ENCODE data around the gene PTGER1. TPM values are rescaled to one million over a fixed set of nuclear protein-coding genes. Genes with fewer than 3 reads are reported as not detected.
"Not testable (repeated sequence)": the region's sequence is repeated elsewhere in the genome, so short reads cannot be mapped to it uniquely, and the experiment has no call there.

PTGER1 gene
- total RNA-seq, 2 donors from 2014 or later = 0.81 to 1.0 TPM

DNA sequence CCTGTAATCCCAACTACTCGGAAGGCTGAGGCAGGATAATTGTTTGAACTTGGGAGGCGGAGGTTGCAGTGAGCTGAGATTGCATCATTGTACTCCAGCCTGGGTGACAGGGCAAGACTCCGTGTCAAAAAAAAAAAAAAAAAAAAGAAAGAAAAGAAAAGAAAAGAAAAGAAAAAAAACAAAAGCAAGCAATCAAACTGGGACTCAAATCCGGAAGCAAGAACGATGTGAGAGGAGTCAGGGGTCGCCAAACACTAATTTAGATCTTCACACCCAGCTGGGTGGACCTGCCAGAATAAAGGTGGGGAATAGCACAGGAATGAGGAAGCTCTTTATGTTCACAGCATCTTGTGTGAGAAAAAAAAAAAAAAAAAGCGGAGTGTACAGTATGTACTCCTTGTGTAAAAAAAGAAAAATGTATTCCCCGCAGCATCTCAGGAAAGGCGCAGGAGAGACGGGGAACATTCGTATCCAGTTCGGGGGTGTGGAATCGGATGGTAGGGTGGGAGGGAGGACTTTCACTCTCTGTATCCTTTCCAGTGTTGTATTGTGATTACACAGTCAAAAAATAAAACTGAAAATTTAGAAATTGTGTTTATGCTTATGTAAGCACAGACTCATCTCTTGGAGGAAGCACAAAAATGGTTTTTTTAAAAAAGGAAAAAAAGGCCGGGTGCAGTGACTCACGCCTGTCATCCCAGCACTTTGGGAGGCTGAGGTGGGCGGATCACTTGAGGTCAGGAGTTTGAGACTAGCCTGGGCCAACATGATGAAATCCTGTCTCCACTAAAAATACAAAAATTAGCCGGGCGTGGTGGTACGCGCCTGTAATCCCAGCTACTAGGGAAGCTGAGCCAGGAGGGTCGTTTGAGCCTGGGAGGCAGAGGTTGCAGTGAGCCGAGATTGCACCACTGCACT, 35.4 kb upstream of the PTGER1 start:
- no peaks in the 10 kb centered on the region for H3K9me3 Mint-ChIP-seq
- peaks cover 13% of the 10 kb centered on the region for H3K4me1 Mint-ChIP-seq
- Histone ChIP-seq H3K4me1 (ENCODE audit: control insufficient read depth, insufficient read depth, low read length) (peaks cover 2% of the 10 kb centered on the region), H3K9ac (ENCODE audit: extremely low read depth, low read length, poor library complexity, severe bottlenecking) (no peak overlapping the region), H3K27me3 (ENCODE audit: control insufficient read depth, insufficient read depth, low read length, poor library complexity, severe bottlenecking) (no peaks in the 10 kb centered on the region), H3K27ac (ENCODE audit: low read depth, low read length) (no peak overlapping the region), H3K4me3 (ENCODE audit: low read length) (no peak overlapping the region), H3K9me3 (ENCODE audit: control insufficient read depth, low read length) (no peaks in the 10 kb centered on the region), H3K36me3 (ENCODE audit: control insufficient read depth, insufficient read depth, low read length) (peaks cover 25% of the 10 kb centered on the region)
- peaks cover 12% of the 10 kb centered on the region for H3K36me3 Mint-ChIP-seq (ENCODE audit: low read depth)
- H3K27ac Mint-ChIP-seq = no peak overlapping the region
- DNase-seq = no peak
- H3K27me3 Mint-ChIP-seq (ENCODE audit: insufficient read depth) = no peaks in the 10 kb centered on the region
- TF ChIP-seq, protein P1, sequence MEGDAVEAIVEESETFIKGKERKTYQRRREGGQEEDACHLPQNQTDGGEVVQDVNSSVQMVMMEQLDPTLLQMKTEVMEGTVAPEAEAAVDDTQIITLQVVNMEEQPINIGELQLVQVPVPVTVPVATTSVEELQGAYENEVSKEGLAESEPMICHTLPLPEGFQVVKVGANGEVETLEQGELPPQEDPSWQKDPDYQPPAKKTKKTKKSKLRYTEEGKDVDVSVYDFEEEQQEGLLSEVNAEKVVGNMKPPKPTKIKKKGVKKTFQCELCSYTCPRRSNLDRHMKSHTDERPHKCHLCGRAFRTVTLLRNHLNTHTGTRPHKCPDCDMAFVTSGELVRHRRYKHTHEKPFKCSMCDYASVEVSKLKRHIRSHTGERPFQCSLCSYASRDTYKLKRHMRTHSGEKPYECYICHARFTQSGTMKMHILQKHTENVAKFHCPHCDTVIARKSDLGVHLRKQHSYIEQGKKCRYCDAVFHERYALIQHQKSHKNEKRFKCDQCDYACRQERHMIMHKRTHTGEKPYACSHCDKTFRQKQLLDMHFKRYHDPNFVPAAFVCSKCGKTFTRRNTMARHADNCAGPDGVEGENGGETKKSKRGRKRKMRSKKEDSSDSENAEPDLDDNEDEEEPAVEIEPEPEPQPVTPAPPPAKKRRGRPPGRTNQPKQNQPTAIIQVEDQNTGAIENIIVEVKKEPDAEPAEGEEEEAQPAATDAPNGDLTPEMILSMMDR (conservative IDR thresholded peaks at IDR 0.05) = no peak
- 85 to 90% methylated on average over 14 to 21 of the region's 22 CpGs for WGBS, 2 experiments (ENCODE audit: insufficient coverage in 1 of 2, insufficient read length in 1 of 2)
- H3K4me3 Mint-ChIP-seq = no peak overlapping the region

DNA sequence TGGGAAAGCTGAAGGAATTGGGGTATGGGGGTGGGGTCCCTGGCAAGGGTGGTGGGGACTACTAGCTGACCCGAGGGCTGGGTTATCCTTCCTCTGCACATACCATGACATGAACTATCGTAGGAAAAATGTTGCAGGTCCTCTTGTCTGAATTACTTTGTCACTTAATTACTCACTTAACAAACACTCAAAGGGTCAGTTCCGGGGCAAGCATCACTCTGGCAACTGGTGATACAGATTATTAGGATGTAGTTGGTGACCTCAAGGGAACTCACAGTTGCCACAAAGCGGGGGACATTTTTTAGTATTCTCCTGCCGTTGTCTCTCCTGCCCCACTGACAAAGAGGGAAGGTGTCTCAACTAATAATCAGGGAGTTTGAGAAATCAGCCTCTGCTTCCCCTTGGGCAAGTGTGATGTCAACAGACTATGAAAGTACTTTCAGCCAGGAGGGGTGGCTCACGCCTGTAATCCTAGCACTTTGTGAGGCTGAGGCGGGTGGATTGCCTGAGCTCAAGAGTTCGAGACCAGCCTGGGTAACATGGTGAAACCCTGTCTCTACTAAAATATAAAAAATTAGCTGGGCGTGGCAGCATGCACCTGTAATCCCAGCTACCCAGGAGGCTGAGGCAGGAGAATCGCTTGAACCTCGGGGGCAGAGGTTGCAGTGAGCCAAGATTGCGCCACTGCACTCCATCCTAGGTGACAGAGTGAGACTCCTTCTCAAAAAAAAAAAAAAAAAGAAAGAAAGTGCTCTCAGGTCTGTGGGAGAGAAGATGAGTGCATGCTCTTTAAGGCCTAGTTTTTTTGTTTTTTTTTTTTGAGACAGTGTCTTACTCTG, 32.8 kb upstream of the PTGER1 start:
- Histone ChIP-seq H3K4me1 (ENCODE audit: control insufficient read depth, insufficient read depth, low read length) (no peaks in the 10 kb centered on the region), H3K9ac (ENCODE audit: extremely low read depth, low read length, poor library complexity, severe bottlenecking) (no peak overlapping the region), H3K36me3 (ENCODE audit: control insufficient read depth, insufficient read depth, low read length) (peaks cover under 1% of the 10 kb centered on the region), H3K9me3 (ENCODE audit: control insufficient read depth, low read length) (no peaks in the 10 kb centered on the region), H3K27me3 (ENCODE audit: control insufficient read depth, insufficient read depth, low read length, poor library complexity, severe bottlenecking) (no peaks in the 10 kb centered on the region), H3K4me3 (ENCODE audit: low read length) (no peak overlapping the region), H3K27ac (ENCODE audit: low read depth, low read length) (no peak overlapping the region)
- no peak overlapping the region for H3K4me3 Mint-ChIP-seq
- DNase-seq = no peak
- H3K36me3 Mint-ChIP-seq (ENCODE audit: low read depth) = no peaks in the 10 kb centered on the region
- H3K27ac Mint-ChIP-seq = no peak overlapping the region
- WGBS, 2 experiments (ENCODE audit: insufficient coverage in 1 of 2, insufficient read length in 1 of 2) = 88 to 92% methylated on average over 5 to 12 of the region's 12 CpGs
- H3K4me1 Mint-ChIP-seq = peaks cover 3% of the 10 kb centered on the region
- TF ChIP-seq, protein P1 (conservative IDR thresholded peaks at IDR 0.05) = no peak
- H3K27me3 Mint-ChIP-seq (ENCODE audit: insufficient read depth) = peaks cover 7% of the 10 kb centered on the region
- H3K9me3 Mint-ChIP-seq = no peaks in the 10 kb centered on the region

DNA sequence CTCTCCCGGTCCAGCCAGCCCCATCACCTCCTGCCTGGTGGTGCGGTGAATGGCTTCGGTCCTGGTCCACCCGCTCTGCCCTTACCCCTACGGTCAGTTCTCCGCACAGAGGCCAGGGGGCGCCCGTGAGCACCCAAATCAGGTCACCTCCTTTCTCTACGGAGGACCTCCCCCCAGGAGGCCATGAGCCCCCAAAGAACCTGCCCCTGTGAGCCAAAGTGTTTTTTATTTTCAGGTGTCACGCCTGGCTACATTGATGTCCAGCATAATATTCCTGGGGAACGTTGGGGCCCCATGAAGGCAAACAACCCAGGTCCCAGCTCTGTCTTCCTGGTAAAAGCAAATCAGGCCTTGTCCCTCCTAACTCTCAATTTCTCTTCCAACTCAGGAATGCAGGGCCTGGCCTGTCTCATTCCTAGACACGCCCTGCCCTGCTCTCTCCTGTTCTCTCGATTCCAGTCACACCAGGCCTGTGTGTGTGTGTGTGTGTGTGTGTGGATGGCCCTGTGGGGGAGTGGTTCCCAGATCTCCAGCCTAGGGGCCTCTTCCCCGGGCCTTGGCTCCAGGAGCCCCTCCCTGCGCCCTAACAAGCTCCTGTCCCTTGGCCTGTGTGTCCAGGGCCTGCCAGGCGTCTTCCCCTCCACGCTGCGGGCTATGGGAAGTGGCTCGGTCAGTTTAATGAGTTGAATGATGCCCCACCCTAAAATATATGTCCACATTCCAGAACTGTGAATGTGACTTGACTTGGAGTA, 30.5 kb upstream of the PTGER1 start:
- peak; percentile 95 for DNase-seq
- H3K9me3 Mint-ChIP-seq = no peaks in the 10 kb centered on the region
- TF ChIP-seq, protein P1 (conservative IDR thresholded peaks at IDR 0.05) = peak; percentile 92
- Histone ChIP-seq H3K36me3 (ENCODE audit: control insufficient read depth, insufficient read depth, low read length) (no peaks in the 10 kb centered on the region), H3K9me3 (ENCODE audit: control insufficient read depth, low read length) (no peaks in the 10 kb centered on the region), H3K4me1 (ENCODE audit: control insufficient read depth, insufficient read depth, low read length) (no peaks in the 10 kb centered on the region), H3K27ac (ENCODE audit: low read depth, low read length) (no peak overlapping the region), H3K9ac (ENCODE audit: extremely low read depth, low read length, poor library complexity, severe bottlenecking) (no peak overlapping the region), H3K27me3 (ENCODE audit: control insufficient read depth, insufficient read depth, low read length, poor library complexity, severe bottlenecking) (no peaks in the 10 kb centered on the region), H3K4me3 (ENCODE audit: low read length) (no peak overlapping the region)
- H3K4me3 Mint-ChIP-seq = no peak overlapping the region
- peaks cover 3% of the 10 kb centered on the region for H3K4me1 Mint-ChIP-seq
- 42 to 49% methylated on average over 3 to 18 of the region's 19 CpGs for WGBS, 2 experiments (ENCODE audit: insufficient coverage in 1 of 2, insufficient read length in 1 of 2)
- H3K27ac Mint-ChIP-seq = peak overlapping the region; percentile 64
- H3K36me3 Mint-ChIP-seq (ENCODE audit: low read depth) = no peaks in the 10 kb centered on the region
- peaks cover 10% of the 10 kb centered on the region for H3K27me3 Mint-ChIP-seq (ENCODE audit: insufficient read depth)

DNA sequence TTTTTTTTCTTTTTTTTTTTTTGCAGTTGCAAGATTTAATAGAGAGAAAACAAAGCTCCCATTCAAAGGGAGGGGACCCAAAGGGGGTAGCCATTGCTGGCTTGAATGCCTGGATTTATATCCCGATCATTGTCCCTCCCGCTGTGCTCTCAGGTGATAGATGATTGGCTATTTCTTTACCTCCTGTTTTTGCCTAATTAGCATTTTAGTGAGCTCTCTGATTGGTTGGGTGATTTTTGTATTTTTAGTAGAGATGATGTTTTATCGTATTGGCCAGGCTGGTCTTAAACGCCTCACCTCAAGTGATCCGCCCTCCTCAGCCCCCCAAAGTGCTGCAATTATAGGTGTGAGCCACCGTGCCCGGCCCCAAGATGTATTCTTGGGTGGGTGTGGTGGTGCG, 29.4 kb upstream of the PTGER1 start:
- not testable (repeated sequence) for H3K36me3 ChIP-seq (ENCODE audit: control insufficient read depth, insufficient read depth, low read length); H3K4me3 ChIP-seq (ENCODE audit: low read length); DNase-seq; H3K4me3 Mint-ChIP-seq; H3K36me3 Mint-ChIP-seq (ENCODE audit: low read depth); H3K27ac Mint-ChIP-seq; H3K9me3 Mint-ChIP-seq; H3K4me1 Mint-ChIP-seq; H3K27ac ChIP-seq (ENCODE audit: low read depth, low read length); H3K4me1 ChIP-seq (ENCODE audit: control insufficient read depth, insufficient read depth, low read length); H3K27me3 ChIP-seq (ENCODE audit: control insufficient read depth, insufficient read depth, low read length, poor library complexity, severe bottlenecking); H3K9ac ChIP-seq (ENCODE audit: extremely low read depth, low read length, poor library complexity, severe bottlenecking); H3K27me3 Mint-ChIP-seq (ENCODE audit: insufficient read depth); H3K9me3 ChIP-seq (ENCODE audit: control insufficient read depth, low read length)
- 91% methylated on average over 4 to 8 of the region's 8 CpGs for WGBS, 2 experiments (ENCODE audit: insufficient coverage in 1 of 2, insufficient read length in 1 of 2)
